GM18519 (cell line): ENCODE results near the gene ARAF.

ENCODE experiments used
- ATAC-seq: cut with Tn5 transposase; IDR thresholded peaks from one replicate; pipeline ENCODE4 v1.9.1; 2021; ENCODE audit warnings: mild to moderate bottlenecking, moderate library complexity; ENCODE audit not compliant: unreplicated experiment, low FRiP score

ARAF gene

GRCh38 chrX:47618923-47619485, 58.0 kb downstream of the ARAF start:
- no peak for ATAC-seq

GRCh38 chrX:47619486-47620302, 58.7 kb downstream of the ARAF start, which contains the start of gene SYN1:
Gene SYN1, minus strand, starts transcription at chrX:47619857. Its CDS starts 129 bp downstream, at chrX:47619728.
- no peak for ATAC-seq

- no peak for ATAC-seq
These were observed 59.3 kb downstream of the ARAF start for GRCh38 chrX:47620303-47620685.
